ENCODE measurements around the gene ZNF230.

ZNF230 gene

GRCh38 chr19:44005973-44006372, 3.2 kb downstream of the ZNF230 start:
- DNase-seq (ENCODE audit: low read depth): peak; percentile 74
- no peak for TF ChIP-seq CTCF (IDR thresholded peaks at IDR 0.05; ENCODE audit: low read length, missing control alignments)
- no peak overlapping the region for H3K4me3 ChIP-seq (replicated peaks; ENCODE audit: low read depth, low read length)

GRCh38 chr19:44007473-44007872, 4.7 kb downstream of the ZNF230 start:
- no peak for TF ChIP-seq CTCF (IDR thresholded peaks at IDR 0.05; ENCODE audit: low read length, missing control alignments)
- no peak for DNase-seq (ENCODE audit: low read depth)
- no peak overlapping the region for H3K4me3 ChIP-seq (replicated peaks; ENCODE audit: low read depth, low read length)

- no peak overlapping the region for H3K4me3 ChIP-seq (replicated peaks; ENCODE audit: low read depth, low read length)
- TF ChIP-seq CTCF (IDR thresholded peaks at IDR 0.05; ENCODE audit: low read length, missing control alignments): no peak
These were observed 7.7 kb downstream of the ZNF230 start for GRCh38 chr19:44010468-44010867.

GRCh38 chr19:44019498-44019897, 16.7 kb downstream of the ZNF230 start:
- H3K4me3 ChIP-seq (replicated peaks; ENCODE audit: low read depth, low read length): no peak overlapping the region
- no peak for TF ChIP-seq CTCF (IDR thresholded peaks at IDR 0.05; ENCODE audit: low read length, missing control alignments)
- DNase-seq (ENCODE audit: low read depth): no peak

More at GRCh38 chr19:44010468-44010867, 7.7 kb downstream of the ZNF230 start:
- DNase-seq (ENCODE audit: low read depth): no peak

GRCh38 chr19:44021221-44021620, 18.5 kb downstream of the ZNF230 start:
- no peak overlapping the region for H3K4me3 ChIP-seq (replicated peaks; ENCODE audit: low read depth, low read length)
- no peak for TF ChIP-seq CTCF (IDR thresholded peaks at IDR 0.05; ENCODE audit: low read length, missing control alignments)
- DNase-seq (ENCODE audit: low read depth): no peak

GRCh38 chr19:44024900-44025216, 22.1 kb downstream of the ZNF230 start:
- TF ChIP-seq CTCF (IDR thresholded peaks at IDR 0.05; ENCODE audit: low read length, missing control alignments): no peak
- no peak for DNase-seq (ENCODE audit: low read depth)
- peak overlapping the region; percentile 90 for H3K4me3 ChIP-seq (replicated peaks; ENCODE audit: low read depth, low read length)

GRCh38 chr19:44025217-44025936, 22.6 kb downstream of the ZNF230 start, which contains the start of gene ZNF222:
ZNF222 (plus strand) TSS chr19:44025379; CDS start chr19:44025437, 58 bp downstream.
- peak within 1 kb of the TSS; percentile 90 for H3K4me3 ChIP-seq (replicated peaks; ENCODE audit: low read depth, low read length)
- DNase-seq (ENCODE audit: low read depth): peak; percentile 93
- no peak for TF ChIP-seq CTCF (IDR thresholded peaks at IDR 0.05; ENCODE audit: low read length, missing control alignments)

Measured in fibroblast of pulmonary artery (primary cell).